ENCODE results near the gene MCTP1.

The MCTP1 gene

GRCh38 chr5:94810877-94811276, 474.0 kb downstream of the MCTP1 start:
- DNase-seq (ENCODE audit: low spot score): no peak

GRCh38 chr5:94810281-94810680, 474.6 kb downstream of the MCTP1 start:
- no peak for DNase-seq (ENCODE audit: low spot score)

DNA sequence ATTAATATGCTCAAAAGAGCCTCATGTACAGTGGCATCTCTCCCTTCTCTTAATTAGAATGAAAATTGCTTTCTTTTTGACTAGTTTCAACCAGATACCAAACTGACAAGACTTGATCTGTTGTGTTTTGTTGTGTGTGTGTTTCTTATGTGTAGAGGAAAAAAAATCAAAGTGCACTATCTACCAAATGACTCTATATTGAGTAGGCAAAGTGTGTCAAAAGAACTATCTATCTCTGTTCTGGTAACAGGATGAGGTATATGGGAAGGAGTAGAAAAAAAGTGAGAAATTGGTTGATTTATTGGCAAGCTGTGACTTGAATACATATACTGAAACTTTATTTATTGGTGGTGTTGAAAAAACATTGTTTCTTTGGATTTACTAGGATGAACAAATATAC, 476.4 kb downstream of the MCTP1 start:
- DNase-seq (ENCODE audit: low spot score): no peak

DNA sequence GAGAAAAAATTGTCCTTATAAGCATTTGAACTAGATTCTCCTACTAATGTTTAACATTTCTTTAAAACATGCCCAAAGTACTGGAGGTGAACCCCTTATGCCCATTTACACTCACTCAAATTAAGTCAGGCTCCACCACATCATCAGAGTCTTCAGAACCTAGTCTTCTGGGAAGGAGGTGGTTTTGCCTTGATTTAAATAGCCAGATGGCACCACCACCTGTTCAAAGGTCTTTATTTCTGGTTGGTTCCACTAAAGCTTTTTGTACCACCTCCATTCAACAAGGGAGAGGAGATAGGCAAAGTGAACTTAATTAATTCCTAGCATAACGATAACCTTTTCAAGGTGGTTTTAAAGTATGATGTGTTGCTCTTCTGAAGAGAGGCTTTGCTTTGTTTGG, 476.9 kb downstream of the MCTP1 start:
- no peak for DNase-seq (ENCODE audit: low spot score)

GRCh38 chr5:94802450-94802849, 482.4 kb downstream of the MCTP1 start:
- no peak for DNase-seq (ENCODE audit: low spot score)

- no peak for DNase-seq (ENCODE audit: low spot score)
Observed at GRCh38 chr5:94796586-94796985, 488.3 kb downstream of the MCTP1 start.

GRCh38 chr5:94793816-94794198, 491.1 kb downstream of the MCTP1 start:
- no peak for DNase-seq (ENCODE audit: low spot score)

DNA sequence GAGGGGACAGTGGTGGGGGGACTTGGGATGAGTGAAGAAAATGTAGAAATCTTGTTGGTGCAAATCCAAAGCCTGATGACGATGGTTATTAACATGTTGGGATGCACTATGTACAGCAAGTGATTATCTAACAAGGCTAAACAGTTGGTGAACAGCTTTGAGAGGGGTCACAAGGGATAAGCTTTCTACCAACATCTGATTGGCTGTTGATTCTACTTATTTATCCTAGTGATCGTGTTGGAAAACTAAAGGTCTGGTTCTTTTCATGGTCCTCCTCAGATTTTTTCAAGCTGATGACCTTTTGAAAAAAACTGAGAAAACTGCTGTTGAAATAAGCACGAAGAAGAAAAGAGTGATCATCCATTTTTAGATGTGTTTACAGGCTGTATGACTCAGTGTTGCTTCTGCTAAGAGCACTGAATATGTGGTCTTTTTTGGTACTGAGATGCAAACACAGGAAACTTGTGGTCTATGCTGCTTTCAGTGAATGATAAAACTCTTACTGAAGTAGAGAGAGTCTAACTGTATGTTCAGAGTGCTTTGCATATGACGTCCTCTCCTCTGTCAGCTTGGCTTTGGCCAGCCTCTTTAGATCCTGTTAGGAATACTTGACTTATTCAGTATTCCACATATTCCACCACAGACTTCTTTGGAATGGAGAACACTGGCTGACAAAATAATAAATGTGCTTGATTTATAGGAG, 491.6 kb downstream of the MCTP1 start:
- DNase-seq (ENCODE audit: low spot score): no peak

DNA sequence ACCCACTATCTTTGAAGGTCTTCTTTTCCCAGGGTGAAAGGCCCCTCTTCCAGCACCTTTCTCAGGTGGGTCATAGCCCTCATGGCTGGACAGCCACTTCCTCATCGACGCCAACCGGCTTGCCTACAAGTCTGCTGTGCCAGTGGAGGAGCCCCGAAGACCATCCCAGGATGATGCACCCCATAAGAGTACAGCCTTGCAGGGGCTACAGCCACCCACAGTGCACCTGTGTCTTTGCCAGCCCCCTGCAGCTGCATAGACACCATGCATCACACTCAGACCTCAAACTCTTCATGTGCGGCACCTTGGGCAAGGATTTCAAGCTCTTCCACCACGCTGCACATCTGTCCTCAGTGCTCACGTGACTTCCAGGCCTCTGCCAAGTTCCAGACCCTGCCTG, 493.1 kb downstream of the MCTP1 start:
- no peak for DNase-seq (ENCODE audit: low spot score)

DNA sequence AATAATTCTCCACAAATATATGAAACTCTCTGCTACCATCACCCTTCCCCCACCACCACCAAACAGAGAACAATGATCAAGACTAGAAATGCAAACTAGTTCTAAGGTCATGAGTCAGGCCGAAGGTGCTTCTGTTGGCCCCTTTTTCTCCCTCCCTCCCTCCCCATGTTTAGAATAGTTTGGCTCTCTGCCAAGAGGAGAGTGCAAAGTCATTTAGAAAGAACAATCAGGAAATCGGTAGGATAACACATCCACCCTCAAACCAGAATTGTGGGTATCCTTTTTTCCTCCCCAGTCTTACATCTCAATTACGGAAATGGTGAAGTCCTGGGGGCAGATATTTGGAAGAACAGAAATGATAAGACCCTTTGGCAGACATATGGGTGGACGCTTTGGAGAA, 496.4 kb downstream of the MCTP1 start:
- DNase-seq (ENCODE audit: low spot score): no peak

GRCh38 chr5:94784536-94785505, 500.1 kb downstream of the MCTP1 start:
- no peak for DNase-seq (ENCODE audit: low spot score)

DNA sequence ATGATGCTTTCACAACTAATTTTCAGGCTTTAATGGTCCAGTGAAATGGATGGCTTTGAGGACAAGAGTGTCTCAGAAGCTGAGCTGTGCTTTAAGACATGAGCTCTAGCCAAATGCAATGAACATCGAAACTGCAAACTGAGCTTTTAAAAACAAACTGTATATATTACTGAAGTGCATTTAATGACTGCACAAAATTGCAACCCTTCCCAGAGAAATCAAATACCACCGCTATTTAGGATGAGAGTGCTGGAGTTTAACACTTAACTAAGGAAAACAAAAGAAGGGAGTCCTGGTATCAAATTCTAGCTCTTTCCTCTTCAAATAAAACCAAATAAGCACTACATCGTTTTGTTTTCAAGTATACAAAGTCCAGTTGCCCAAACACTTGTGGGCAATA, 502.5 kb downstream of the MCTP1 start:
- no peak for DNase-seq (ENCODE audit: low spot score)

- no peak for DNase-seq (ENCODE audit: low spot score)
Observed at GRCh38 chr5:94779684-94780083, 505.2 kb downstream of the MCTP1 start.

DNA sequence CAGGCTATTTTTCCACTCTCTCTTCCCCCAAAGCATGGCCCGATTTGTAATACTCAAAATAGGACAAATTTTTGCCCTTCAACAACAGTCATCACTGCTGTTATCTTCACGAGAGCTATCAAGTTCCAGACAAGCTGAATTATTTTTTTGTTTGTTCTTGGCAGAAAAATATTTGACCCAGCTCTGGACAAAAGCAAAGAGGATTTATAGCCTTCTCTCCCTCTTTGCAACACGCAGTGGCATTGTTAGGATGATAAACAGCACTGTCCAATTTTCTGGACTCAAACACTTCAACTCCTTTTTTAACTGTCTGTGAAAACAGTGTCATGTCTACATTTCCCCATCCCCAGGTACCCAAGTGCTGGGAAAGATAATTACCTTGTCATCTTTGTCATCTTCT, 506.2 kb downstream of the MCTP1 start:
- DNase-seq (ENCODE audit: low spot score): no peak

DNA sequence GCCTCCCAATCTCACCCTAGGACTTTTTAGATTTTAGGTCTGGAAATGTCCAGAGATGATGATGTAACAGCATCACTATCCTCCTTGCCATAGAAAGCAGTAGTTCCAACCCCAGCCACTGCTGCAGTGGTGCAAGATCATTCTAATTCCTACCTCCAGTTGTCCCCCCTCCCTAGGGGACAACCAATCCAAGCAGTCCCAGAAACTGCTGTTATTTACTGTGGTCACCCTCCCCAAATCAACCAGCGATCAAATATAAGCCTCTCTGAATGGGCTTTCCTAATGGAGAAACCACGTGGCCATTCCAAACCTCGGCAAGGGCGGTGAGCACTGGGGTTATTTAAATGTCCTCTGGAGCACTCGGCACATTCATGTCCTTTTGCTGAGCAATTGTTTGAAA, 506.6 kb downstream of the MCTP1 start:
- DNase-seq (ENCODE audit: low spot score): no peak

DNA sequence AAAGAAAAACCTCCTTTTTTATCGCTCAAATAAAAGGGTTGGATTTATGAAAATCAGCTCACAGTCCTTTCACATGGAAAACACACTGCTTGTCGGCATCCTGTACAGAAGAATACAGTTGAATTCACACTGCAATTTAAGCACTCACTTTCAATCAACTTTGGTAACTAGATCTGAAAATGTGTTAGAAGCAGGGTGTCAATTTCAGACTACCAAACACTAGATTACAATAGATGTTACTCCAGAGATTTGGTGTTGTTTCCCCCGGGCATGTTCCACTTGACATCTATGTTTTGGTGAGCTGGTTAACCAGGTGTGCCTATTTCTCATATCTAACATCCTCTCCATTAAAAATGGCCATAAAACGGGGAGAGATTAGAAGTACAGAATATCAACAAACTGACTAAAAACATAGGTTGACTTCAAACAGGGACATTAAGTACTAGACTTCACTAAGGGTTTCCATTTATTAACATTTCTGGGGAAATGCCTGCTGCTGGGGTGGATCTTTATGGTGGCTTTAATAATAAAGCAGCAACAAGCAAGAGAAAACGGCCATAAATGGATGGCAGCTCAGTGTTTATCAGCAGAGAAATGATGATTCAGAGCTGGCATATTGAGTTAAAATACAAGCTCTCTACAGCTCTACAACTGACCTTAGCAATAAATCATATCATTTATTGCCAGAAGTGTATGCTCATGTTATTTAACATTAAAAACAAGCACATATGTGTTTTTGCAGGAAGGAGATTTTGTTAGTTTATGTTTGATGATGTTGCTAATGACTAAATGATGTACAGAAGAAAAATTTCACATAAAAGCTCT, 507.6 kb downstream of the MCTP1 start:
- no peak for DNase-seq (ENCODE audit: low spot score)

- no peak for DNase-seq (ENCODE audit: low spot score)
Observed at GRCh38 chr5:94776167-94776566, 508.7 kb downstream of the MCTP1 start.

- no peak for DNase-seq (ENCODE audit: low spot score)
Observed at GRCh38 chr5:94775088-94775487, 509.8 kb downstream of the MCTP1 start.

- no peak for DNase-seq (ENCODE audit: low spot score)
Observed at GRCh38 chr5:94771742-94772141, 513.2 kb downstream of the MCTP1 start.

DNA sequence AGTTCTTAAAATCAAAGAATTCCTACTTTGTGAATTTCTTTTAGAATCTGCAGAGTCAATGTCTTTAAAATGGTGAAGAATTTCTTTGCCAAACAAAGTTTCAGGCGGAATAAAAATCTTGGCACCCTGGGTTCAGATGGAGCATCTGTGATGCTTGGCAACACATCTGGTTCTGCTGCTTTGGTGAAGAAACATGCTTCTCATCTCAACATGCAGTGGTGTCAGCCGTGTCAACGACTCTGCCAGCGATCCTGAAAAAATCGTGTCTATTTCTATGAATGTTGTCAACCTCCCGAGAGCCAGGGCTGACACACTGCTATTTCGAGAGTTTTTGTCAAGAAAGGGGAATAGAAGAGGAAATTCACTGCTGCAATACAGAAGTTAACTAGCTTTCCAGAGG, 514.9 kb downstream of the MCTP1 start:
- no peak for DNase-seq (ENCODE audit: low spot score)

- DNase-seq (ENCODE audit: low spot score): no peak
Observed at GRCh38 chr5:94761786-94762185, 523.1 kb downstream of the MCTP1 start.

DNA sequence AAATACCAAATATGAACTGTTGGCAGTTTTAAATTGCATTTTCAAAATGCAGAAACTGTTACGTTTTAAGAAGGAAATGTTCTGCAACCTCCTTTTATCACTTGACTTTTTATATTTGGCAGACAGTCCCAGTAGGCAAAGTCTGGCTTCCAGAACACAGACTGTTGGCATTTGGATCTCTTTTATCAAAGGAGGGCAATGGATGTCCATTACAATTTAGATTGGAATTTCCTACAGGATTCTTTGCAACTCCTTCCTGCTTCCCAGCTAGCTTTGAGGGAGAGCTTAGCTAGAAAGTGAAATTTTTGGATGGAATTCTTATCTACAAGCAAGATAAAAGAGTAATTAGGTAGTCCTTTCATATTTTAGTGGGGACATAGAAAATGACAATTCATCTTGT, 523.8 kb downstream of the MCTP1 start:
- no peak for DNase-seq (ENCODE audit: low spot score)

- DNase-seq (ENCODE audit: low spot score): no peak
Observed at GRCh38 chr5:94759961-94760360, 524.9 kb downstream of the MCTP1 start.

Measured in ecto neural progenitor cell (in vitro differentiated cells).